Erythroblast (primary cell): ENCODE measurements around the gene MED13L.

ENCODE experiments used
- DNase-seq, 2 experiments: peaks; one replicate each; lab custom pipeline; 2025; lab: John Stamatoyannopoulos, UW
- GATA1 ChIP-seq: IDR thresholded peaks from 2 replicates; pipeline ENCODE4 v1.6.1; 2011; ENCODE audit warnings: low read depth, mild to moderate bottlenecking, control low read depth, low read length, moderate library complexity
- POLR2A ChIP-seq: IDR thresholded peaks from 2 replicates; pipeline ENCODE4 v1.6.1; 2011; ENCODE audit warnings: mild to moderate bottlenecking, low read length

Gene MED13L

DNA sequence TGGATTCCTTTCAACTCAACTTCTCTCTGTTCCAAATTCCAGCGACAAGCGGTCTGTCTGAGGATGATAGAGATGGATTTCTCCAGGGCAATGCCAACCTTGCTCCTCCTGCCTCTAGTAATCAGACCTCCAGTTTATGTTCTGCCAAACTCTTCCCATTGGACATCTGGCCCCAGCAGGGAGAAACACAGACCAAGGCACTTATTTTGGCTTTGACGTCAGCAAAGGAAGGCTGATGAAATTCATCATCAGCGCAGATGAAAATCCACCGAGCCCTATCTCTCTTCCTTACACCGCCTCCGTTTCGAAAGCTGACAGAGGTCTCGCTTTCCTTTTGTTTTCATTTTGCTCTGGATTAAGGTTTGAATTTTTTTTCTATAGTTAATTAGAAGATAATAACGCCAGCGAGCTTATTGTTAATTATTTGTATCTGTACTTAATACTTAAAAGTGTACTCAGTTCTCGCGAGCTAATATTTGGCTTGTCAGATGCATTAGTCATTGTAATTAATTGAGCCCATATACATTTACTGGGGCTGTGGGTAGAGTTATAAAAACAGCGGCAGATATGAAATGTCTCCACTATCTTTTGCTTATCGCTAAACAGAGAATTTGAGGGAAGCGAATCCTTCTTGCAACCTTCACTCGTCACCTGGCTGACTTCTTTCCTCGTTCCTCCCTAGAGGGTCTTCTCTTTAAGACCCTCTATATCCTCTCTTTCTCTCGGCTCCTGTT, 35.9 kb upstream of the MED13L start:
- no peak for TF ChIP-seq GATA1
- no peak for DNase-seq

DNA sequence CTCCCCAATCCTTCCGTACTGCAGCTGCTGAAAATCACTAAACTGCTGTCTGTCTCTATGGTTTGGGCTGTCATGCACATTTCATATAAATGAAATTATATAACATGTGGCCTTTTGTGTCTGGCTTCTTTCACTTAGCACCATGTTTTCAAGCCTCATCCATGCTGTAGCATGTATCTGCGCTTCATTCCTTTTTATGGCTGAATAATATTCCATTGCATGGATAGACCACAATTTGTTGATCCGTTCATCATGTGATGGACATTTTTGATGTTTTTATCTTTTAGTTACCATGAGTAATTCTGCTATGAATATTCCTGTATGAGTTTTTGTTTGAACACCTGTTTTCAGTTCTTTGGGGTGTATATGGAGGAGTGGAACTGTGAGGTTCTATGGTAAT, 32.6 kb upstream of the MED13L start:
- DNase-seq: no peak
- TF ChIP-seq GATA1 (no peak), POLR2A (no peak)

GRCh38 chr12:116309343-116309742, 31.9 kb upstream of the MED13L start:
- TF ChIP-seq GATA1: no peak
- TF ChIP-seq POLR2A: no peak
- DNase-seq: no peak

- TF ChIP-seq GATA1 (no peak), POLR2A (no peak)
- no peak for DNase-seq
Observed at GRCh38 chr12:116308647-116309046, 31.2 kb upstream of the MED13L start.

GRCh38 chr12:116306968-116307367, 29.5 kb upstream of the MED13L start:
- TF ChIP-seq POLR2A (no peak), GATA1 (no peak)
- no peak for DNase-seq

- TF ChIP-seq GATA1 (no peak), POLR2A (no peak)
- no peak for DNase-seq
Observed at GRCh38 chr12:116306506-116306905, 29.0 kb upstream of the MED13L start.

- no peak for TF ChIP-seq GATA1
- DNase-seq: no peak
Observed at GRCh38 chr12:116304621-116305020, 27.1 kb upstream of the MED13L start.

GRCh38 chr12:116303929-116304328, 26.4 kb upstream of the MED13L start:
- TF ChIP-seq POLR2A (no peak), GATA1 (no peak)
- DNase-seq: no peak

DNA sequence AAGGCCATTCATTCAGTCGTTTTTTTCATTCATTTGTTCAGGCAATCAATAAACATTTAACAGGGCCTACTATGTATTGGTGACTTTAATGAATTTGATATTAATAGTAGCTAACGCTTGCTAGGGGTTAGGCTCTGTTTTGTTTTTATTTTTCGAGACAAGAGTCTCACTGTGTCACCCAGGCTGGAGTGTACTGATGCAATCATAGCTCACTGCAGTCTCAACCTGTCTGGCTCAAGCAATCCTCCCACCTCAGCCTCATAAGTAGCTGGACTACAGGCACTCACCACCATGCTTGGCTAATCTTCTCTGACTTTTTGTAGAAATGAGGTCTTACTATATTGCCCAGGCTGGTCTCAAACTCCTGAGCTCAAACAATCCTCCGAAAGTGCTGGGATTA, 25.6 kb upstream of the MED13L start:
- no peak for TF ChIP-seq GATA1
- TF ChIP-seq POLR2A: no peak
- DNase-seq: no peak

DNA sequence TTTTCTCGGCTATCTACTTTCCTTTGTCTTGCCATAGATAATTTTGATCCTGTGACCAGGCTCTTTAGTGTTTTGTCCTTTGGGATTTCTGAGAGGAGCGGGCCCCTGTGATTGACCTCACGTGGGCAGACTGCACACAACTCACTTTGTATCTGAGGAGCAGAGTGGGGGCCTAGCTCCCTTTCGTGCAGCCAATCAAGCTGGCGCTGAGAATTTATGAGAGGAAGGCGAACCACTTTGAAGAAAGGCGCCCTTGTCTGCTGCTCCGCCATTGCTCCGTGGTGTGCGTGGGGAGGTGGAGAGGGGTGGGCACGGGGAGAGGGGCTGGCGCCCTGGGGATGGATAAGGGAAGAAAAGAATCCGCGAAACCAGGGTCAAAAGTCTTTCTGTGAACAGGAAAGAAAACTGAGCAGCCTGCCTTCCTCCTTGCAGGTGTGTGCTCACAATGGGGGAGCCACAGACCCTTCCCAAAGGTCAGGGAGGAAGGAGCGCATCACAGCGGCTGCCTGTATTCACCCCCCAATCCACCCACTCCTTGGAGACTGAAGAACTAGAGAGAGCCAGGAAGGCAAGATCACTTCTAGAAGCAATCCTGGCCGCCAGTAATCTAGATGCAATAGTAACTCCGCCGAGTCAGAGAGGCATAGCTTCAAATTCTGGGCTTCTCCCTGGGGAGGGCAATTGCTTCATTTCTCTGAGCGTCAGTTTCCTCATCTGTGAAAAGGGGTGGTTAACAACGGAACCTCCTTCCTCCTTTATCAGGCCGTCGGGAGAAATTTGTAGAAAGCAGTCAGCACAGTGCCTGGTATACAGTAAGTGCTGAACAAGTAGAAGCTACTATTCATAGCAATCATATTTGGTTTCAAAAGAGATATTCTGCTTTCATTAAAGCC, 24.9 kb upstream of the MED13L start:
- no peak for DNase-seq
- no peak for TF ChIP-seq GATA1
- no peak for TF ChIP-seq POLR2A

- no peak for DNase-seq
- no peak for TF ChIP-seq POLR2A
- no peak for TF ChIP-seq GATA1
Observed at GRCh38 chr12:116301621-116302020, 24.1 kb upstream of the MED13L start.

DNA sequence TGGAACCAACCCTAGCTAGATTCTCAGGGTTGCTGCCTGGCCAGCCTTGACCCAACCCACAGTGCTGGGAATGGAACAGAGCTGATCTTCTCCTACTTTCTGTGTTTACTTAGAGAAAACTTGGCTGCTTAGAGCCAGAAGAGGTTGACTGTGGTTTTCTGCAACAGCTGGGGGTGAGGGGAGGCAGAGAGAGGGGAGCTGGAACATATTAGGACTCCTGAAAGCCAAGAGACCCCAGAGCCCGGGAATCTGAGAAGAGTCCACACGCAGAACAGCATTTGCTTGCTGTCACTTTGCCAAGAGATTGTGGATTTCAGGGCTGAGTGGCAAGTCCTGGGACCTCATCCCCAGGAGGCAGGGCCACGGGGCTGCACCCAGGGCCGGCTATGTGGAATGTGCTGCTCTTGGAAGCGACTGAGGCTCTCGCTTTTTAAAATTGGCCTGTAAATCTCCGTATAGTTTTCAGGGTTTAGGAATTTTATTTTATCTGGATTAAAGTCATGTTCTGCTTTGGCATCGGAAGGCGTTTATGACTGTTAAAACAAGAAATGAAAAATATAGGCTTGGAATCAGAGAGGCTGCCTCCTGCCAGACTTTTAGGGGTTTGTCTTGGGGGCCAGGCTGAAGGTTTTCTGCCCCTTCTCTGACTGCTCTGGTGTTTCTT, 22.3 kb upstream of the MED13L start:
- TF ChIP-seq GATA1 (no peak), POLR2A (no peak)
- DNase-seq: no peak

DNA sequence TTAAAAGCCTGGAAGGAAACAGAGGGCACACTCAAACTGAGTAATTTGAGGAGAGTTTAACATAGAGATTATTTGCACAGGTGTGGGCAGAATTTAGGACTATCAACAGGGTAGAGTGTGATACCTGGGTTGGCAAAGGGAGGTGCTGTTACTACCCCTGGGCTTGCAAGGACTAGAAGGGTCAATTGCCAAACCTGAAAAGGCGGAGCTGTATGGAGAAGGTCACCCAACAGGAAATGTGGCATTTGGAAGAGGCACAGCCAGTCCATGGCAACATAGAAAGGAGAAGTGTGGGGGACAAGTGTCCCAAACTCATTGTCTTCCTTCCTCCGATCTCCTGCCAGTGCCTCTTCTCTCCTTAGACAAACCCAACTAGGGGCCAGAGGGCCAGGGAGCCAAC, 21.6 kb upstream of the MED13L start:
- DNase-seq: no peak
- no peak for TF ChIP-seq POLR2A
- TF ChIP-seq GATA1: no peak

DNA sequence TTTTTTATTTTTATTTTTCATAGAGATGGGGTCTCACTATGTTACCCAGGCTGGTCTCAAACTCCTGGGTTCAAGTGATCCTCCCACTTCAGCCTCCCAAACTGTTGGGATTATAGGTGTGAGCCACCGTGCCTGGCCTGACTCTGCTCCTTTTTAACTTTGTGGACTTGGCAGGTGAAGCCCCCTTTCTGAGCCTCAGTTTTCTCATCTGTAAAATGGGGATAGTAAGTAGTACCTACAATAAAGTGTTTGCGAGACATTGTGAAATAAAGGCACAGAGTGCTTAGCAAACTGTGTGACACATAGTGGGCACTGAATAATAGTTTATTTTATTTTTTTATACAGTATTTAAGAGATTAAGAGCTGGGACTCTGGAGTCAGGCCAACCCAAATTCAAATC, 21.1 kb upstream of the MED13L start:
- no peak for TF ChIP-seq POLR2A
- TF ChIP-seq GATA1: no peak
- no peak for DNase-seq
